Measurements from ENCODE around the gene RNASEL.

Gene RNASEL

DNA sequence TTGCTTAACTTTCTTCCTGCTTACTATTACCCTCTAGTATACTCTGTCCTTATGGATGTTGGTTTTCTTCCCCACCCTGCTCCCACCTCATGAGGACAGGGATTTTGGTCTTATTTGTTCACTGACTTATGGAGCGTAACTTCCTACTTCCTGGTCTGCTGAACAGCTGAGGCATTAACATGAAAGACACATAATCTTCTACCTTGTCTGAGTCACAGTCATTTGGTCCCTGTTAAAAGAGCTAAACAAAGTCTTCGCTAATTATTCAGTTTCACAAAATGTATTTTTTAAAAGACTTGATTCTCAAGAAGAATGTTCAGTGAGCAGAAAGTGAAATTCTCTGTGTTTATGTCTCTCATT lies 18.5 kb downstream of the RNASEL start:
- no peaks in the 10 kb centered on the region for H3K27me3 ChIP-seq (ENCODE audit: control insufficient read depth, insufficient read depth, low read length)
- no peaks in the 10 kb centered on the region for H3K36me3 ChIP-seq (ENCODE audit: control insufficient read depth, insufficient read depth, low read length)
- H3K4me1 ChIP-seq (ENCODE audit: control insufficient read depth, insufficient read depth, low read length): no peaks in the 10 kb centered on the region
- no peak overlapping the region for H3K4me3 ChIP-seq (ENCODE audit: low read depth, low read length)
- H3K9me3 ChIP-seq (ENCODE audit: control insufficient read depth, insufficient read depth, low read depth, low read length): peaks cover 5% of the 10 kb centered on the region; the same call in 1 of the 2 replicates
- H3K9ac ChIP-seq (ENCODE audit: low read length): no peak overlapping the region
- no peak overlapping the region for H3K27ac ChIP-seq (ENCODE audit: low read depth, low read length)

DNA sequence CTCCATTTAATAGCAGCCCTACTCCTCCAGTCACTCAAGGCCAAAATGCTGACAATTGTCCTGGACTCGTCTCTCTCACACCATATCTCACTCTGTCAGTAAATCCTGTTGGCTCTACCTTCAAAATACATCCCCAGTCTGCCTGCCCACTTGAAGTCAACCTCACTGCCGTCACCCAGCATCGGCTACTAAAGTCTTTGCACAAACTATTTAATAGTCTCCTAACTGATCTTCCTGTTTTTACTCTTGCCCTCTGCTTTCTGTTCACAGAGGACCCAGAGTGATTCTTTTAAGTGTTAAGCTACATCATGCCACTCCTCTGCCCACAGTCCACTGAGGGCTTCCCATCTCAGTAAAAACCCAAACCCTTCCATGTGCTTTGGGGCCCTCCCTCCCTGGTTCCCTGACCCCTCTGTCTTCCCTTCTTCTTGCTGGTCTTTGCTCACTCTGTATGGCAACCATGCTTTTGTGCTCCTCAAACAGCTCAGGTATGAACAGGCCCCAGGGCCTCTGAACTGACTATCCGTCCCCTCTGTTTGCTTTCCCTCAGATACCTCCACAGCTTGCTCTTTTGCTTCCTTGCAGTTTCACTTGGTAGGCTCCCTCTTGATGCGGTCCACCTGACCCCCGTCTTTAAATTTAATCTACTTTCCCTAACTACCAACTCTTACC lies 19.0 kb downstream of the RNASEL start:
- Histone ChIP-seq H3K4me3 (ENCODE audit: low read depth, low read length) (no peak overlapping the region), H3K27ac (ENCODE audit: low read depth, low read length) (no peak overlapping the region), H3K9ac (ENCODE audit: low read length) (no peak overlapping the region), H3K9me3 (ENCODE audit: control insufficient read depth, insufficient read depth, low read depth, low read length) (peaks cover 5% of the 10 kb centered on the region; the same call in 1 of the 2 replicates), H3K36me3 (ENCODE audit: control insufficient read depth, insufficient read depth, low read length) (no peaks in the 10 kb centered on the region), H3K4me1 (ENCODE audit: control insufficient read depth, insufficient read depth, low read length) (no peaks in the 10 kb centered on the region), H3K27me3 (ENCODE audit: control insufficient read depth, insufficient read depth, low read length) (no peaks in the 10 kb centered on the region)

DNA sequence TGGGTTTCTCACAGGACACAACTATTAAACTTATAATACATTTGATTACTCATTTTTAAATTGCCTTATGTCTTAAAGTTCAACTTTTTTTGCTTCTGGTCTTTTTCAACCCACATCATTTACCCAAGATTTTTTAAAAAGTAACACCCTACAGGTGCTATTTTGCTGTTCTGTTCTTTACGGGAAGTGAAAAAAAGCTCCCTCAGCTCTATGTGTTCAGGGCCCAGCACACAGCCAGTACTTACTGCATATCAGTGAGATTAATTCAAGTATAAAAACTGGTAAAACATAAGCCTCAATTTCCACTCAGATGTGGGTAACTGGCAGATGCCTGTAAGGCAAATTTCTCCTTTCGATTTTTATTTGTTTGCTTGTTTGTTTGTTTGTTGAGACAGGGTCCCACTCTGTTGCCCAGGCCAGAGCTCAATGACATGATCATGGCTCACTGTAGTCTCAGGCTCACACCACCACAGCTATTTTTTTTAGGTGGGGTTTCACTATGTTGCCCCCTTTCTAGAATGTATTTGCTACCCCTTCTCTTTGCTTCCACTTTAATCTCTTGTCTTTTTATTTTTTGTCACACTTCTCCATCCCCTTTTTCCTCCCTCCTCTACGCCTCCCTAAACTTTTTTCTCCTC lies 20.3 kb downstream of the RNASEL start:
- H3K27ac ChIP-seq (ENCODE audit: low read depth, low read length): no peak overlapping the region
- no peak overlapping the region for H3K4me3 ChIP-seq (ENCODE audit: low read depth, low read length)
- H3K27me3 ChIP-seq (ENCODE audit: control insufficient read depth, insufficient read depth, low read length): no peaks in the 10 kb centered on the region
- H3K36me3 ChIP-seq (ENCODE audit: control insufficient read depth, insufficient read depth, low read length): no peaks in the 10 kb centered on the region
- no peaks in the 10 kb centered on the region for H3K4me1 ChIP-seq (ENCODE audit: control insufficient read depth, insufficient read depth, low read length)
- H3K9ac ChIP-seq (ENCODE audit: low read length): no peak overlapping the region
- peaks cover 5% of the 10 kb centered on the region; the same call in 1 of the 2 replicates for H3K9me3 ChIP-seq (ENCODE audit: control insufficient read depth, insufficient read depth, low read depth, low read length)

DNA sequence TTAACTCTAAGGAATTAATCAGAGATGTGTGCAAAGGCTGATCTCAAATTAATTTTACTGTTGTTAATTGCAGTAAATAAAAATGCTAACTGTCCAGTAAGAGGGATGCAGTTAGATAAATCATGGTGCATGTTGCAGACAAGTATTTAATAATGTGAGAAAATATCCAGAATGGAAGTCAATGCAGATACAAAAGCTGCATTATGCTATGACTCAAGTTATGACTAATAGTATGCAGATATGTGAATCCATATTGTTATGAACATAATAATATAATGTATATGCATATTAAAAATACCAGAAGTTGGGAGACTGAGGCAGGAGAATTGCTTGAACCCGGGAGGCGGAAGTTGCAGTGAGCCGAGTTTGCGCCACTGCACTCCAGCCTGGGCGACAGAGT lies 21.4 kb downstream of the RNASEL start:
- H3K4me1 ChIP-seq (ENCODE audit: control insufficient read depth, insufficient read depth, low read length): no peaks in the 10 kb centered on the region
- no peak overlapping the region for H3K9ac ChIP-seq (ENCODE audit: low read length)
- H3K27me3 ChIP-seq (ENCODE audit: control insufficient read depth, insufficient read depth, low read length): no peaks in the 10 kb centered on the region
- H3K36me3 ChIP-seq (ENCODE audit: control insufficient read depth, insufficient read depth, low read length): no peaks in the 10 kb centered on the region
- no peak overlapping the region for H3K4me3 ChIP-seq (ENCODE audit: low read depth, low read length)
- peaks cover 5% of the 10 kb centered on the region; the same call in 1 of the 2 replicates for H3K9me3 ChIP-seq (ENCODE audit: control insufficient read depth, insufficient read depth, low read depth, low read length)
- H3K27ac ChIP-seq (ENCODE audit: low read depth, low read length): no peak overlapping the region

DNA sequence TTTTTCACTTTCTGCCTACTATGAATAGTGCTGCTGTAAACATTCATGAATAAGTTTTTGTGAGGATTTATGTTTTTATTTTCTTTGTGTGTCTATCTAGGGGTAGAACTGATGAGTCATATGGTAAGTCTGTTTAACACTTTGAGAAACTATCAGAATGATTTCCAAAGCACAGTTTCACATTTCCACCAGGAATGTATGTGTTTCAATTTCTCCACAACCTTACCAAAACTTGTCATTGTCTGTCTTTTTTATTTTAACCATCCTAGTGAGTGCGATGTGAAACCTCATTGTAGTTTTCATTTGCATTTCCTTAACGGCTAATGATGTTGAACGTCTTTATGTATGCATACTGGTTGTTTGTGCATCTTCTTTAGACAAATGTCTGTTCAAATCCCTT lies 23.5 kb downstream of the RNASEL start:
- no peak overlapping the region for H3K9ac ChIP-seq (ENCODE audit: low read length)
- H3K27ac ChIP-seq (ENCODE audit: low read depth, low read length): no peak overlapping the region
- no peaks in the 10 kb centered on the region for H3K4me1 ChIP-seq (ENCODE audit: control insufficient read depth, insufficient read depth, low read length)
- no peaks in the 10 kb centered on the region for H3K27me3 ChIP-seq (ENCODE audit: control insufficient read depth, insufficient read depth, low read length)
- H3K36me3 ChIP-seq (ENCODE audit: control insufficient read depth, insufficient read depth, low read length): no peaks in the 10 kb centered on the region
- no peaks in the 10 kb centered on the region for H3K9me3 ChIP-seq (ENCODE audit: control insufficient read depth, insufficient read depth, low read depth, low read length)
- no peak overlapping the region for H3K4me3 ChIP-seq (ENCODE audit: low read depth, low read length)

DNA sequence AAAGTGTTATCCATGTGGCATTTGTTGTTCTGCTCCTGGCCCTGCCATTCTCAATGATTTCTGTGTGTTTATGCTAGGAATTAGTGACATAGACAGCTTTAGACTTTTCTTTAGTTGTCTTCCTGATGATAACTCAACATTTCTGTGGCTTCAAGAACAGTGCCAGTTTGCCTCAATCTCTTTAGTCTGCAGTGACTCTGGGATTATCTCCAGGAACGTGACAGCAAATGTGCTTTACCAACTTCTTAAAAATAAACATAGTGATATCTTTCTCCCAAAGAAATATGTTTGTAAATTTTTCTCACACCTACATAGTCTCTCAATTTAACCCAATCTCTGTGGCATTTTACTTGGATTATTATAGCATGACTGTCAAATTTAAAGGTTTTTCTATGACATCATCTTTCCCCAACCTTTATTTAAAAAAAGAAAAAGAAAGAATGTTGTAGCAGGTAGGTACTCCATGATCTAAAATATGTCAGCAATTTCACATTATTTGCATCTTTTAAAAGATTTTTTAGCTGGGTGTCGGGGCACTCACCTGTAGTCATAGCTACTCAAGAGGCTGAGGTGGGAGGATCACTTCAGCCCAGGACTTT lies 24.6 kb downstream of the RNASEL start:
- no peak overlapping the region for H3K9ac ChIP-seq (ENCODE audit: low read length)
- no peak overlapping the region for H3K27ac ChIP-seq (ENCODE audit: low read depth, low read length)
- H3K27me3 ChIP-seq (ENCODE audit: control insufficient read depth, insufficient read depth, low read length): no peaks in the 10 kb centered on the region
- H3K36me3 ChIP-seq (ENCODE audit: control insufficient read depth, insufficient read depth, low read length): no peaks in the 10 kb centered on the region
- H3K4me3 ChIP-seq (ENCODE audit: low read depth, low read length): no peak overlapping the region
- no peaks in the 10 kb centered on the region for H3K9me3 ChIP-seq (ENCODE audit: control insufficient read depth, insufficient read depth, low read depth, low read length)
- H3K4me1 ChIP-seq (ENCODE audit: control insufficient read depth, insufficient read depth, low read length): no peaks in the 10 kb centered on the region

DNA sequence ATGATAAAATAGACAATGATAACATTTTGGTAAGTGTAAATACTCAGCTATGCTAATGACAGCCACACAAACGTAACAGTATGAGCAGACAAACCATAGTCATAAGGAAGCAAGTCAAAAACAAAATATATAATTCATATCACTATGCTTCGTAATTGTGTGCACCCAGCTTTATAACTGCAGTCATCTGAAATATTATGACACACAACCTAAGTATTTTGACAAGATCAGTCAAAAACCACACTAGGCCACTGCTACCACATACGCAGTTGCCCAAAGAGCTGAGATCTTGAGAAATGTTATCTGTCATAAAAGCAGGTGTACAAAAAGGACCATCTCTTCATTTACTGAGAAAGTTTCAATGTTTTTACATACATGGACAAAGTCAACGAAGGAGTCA lies 26.0 kb downstream of the RNASEL start:
- H3K9ac ChIP-seq (ENCODE audit: low read length): no peak overlapping the region
- no peak overlapping the region for H3K4me3 ChIP-seq (ENCODE audit: low read depth, low read length)
- H3K9me3 ChIP-seq (ENCODE audit: control insufficient read depth, insufficient read depth, low read depth, low read length): no peaks in the 10 kb centered on the region
- no peaks in the 10 kb centered on the region for H3K4me1 ChIP-seq (ENCODE audit: control insufficient read depth, insufficient read depth, low read length)
- H3K27ac ChIP-seq (ENCODE audit: low read depth, low read length): no peak overlapping the region
- no peaks in the 10 kb centered on the region for H3K27me3 ChIP-seq (ENCODE audit: control insufficient read depth, insufficient read depth, low read length)
- no peaks in the 10 kb centered on the region for H3K36me3 ChIP-seq (ENCODE audit: control insufficient read depth, insufficient read depth, low read length)

DNA sequence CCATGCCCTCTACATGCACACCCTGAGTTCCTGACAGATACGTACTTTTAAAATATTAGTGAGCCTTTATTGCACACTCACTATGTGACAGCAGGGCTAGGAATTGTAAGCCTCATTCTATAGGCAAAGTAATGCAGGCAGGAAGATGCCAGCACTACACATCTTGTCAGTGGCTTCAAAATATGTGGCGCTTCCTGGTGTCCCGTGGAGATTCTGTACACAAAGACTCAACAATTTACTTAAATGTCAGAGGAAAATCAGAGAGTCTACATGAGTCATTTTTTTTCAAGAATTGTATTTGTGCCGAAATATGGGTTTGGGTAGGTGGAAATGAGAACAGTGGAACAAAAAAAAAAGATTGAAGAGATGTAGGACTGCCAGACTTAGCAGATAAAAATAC lies 27.6 kb downstream of the RNASEL start:
- Histone ChIP-seq H3K27ac (ENCODE audit: low read depth, low read length) (no peak overlapping the region), H3K4me3 (ENCODE audit: low read depth, low read length) (no peak overlapping the region), H3K36me3 (ENCODE audit: control insufficient read depth, insufficient read depth, low read length) (no peaks in the 10 kb centered on the region), H3K27me3 (ENCODE audit: control insufficient read depth, insufficient read depth, low read length) (no peaks in the 10 kb centered on the region), H3K9ac (ENCODE audit: low read length) (no peak overlapping the region), H3K9me3 (ENCODE audit: control insufficient read depth, insufficient read depth, low read depth, low read length) (no peaks in the 10 kb centered on the region), H3K4me1 (ENCODE audit: control insufficient read depth, insufficient read depth, low read length) (no peaks in the 10 kb centered on the region)

DNA sequence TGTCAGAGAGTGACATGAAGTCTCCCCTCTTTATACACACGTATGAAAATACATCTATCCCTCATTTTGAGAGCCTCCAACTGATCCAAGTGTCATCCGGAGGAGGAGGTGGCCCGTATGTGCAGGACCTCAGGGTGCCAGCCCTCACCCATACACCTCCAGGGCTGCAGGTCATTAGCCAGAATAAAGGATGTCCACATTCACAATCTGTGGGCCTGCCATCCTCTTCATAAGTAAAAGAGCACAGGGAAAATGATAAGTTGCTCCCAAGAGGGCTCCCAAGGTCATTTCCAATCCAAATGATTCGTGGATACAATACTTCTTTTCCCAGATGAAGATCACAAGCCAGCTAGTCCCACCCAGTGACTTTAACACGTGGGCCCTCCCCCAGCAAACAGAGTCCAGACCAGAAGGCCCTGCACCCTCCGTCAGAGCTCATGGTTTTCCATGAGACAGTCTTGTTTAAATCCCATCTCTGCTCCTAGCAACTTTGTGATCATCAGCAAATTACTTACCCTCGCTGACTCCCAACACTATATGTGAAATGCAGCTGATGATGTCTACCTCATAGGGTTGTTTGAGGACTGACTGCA lies 28.6 kb downstream of the RNASEL start:
- Histone ChIP-seq H3K4me1 (ENCODE audit: control insufficient read depth, insufficient read depth, low read length) (no peaks in the 10 kb centered on the region), H3K36me3 (ENCODE audit: control insufficient read depth, insufficient read depth, low read length) (no peaks in the 10 kb centered on the region), H3K27ac (ENCODE audit: low read depth, low read length) (no peak overlapping the region), H3K4me3 (ENCODE audit: low read depth, low read length) (no peak overlapping the region), H3K9ac (ENCODE audit: low read length) (no peak overlapping the region), H3K27me3 (ENCODE audit: control insufficient read depth, insufficient read depth, low read length) (no peaks in the 10 kb centered on the region), H3K9me3 (ENCODE audit: control insufficient read depth, insufficient read depth, low read depth, low read length) (no peaks in the 10 kb centered on the region)

DNA sequence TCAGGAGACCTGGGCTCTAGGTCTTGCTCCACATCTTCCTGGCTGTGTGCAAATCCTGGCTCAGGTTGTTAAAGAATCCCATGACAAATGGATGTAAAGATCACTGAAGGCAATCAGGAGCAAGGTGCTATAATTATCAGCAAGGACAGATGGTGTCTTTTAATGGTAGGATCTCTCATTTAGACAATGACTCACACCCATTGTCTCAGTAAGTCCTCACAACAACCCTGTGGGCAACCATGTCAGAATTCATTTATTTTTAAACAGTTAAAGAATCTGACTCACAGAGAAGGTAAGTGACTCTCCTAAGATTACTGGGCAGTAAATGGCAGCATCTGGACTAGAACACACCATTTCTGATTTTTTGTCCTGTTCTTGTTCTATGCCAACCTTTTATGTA lies 32.8 kb downstream of the RNASEL start:
- no peak overlapping the region for H3K4me3 ChIP-seq (ENCODE audit: low read depth, low read length)
- no peaks in the 10 kb centered on the region for H3K27me3 ChIP-seq (ENCODE audit: control insufficient read depth, insufficient read depth, low read length)
- H3K9me3 ChIP-seq (ENCODE audit: control insufficient read depth, insufficient read depth, low read depth, low read length): peaks cover 10% of the 10 kb centered on the region
- no peaks in the 10 kb centered on the region for H3K4me1 ChIP-seq (ENCODE audit: control insufficient read depth, insufficient read depth, low read length)
- H3K36me3 ChIP-seq (ENCODE audit: control insufficient read depth, insufficient read depth, low read length): no peaks in the 10 kb centered on the region
- H3K27ac ChIP-seq (ENCODE audit: low read depth, low read length): no peak overlapping the region
- H3K9ac ChIP-seq (ENCODE audit: low read length): no peak overlapping the region

DNA sequence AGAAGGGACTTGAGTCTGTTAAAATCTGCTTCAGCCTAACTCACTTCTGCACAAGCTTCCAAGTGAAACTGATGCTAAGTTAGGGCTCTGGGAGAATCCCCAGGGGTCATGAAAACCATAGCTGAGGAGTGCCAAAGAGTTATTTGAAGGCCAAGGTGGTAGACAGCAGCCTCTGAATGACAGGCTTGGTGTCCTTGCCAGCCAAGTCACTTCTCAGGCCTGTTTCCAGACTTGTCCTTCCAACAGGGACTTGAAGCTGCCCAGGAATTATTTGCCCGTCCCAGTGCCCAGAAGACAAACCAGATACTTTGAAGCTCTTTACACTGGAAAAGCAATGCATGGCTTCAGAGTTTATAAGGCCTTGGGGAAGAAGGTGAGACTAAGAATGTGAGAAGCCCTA lies 33.6 kb downstream of the RNASEL start:
- Histone ChIP-seq H3K4me3 (ENCODE audit: low read depth, low read length) (no peak overlapping the region), H3K27me3 (ENCODE audit: control insufficient read depth, insufficient read depth, low read length) (no peaks in the 10 kb centered on the region), H3K4me1 (ENCODE audit: control insufficient read depth, insufficient read depth, low read length) (no peaks in the 10 kb centered on the region), H3K9me3 (ENCODE audit: control insufficient read depth, insufficient read depth, low read depth, low read length) (peaks cover 10% of the 10 kb centered on the region), H3K9ac (ENCODE audit: low read length) (no peak overlapping the region), H3K27ac (ENCODE audit: low read depth, low read length) (no peak overlapping the region), H3K36me3 (ENCODE audit: control insufficient read depth, insufficient read depth, low read length) (no peaks in the 10 kb centered on the region)

All from HUES6 (cell line).